NCI-H69 (cell line): ENCODE data around the gene ADGRG6.
"Not testable (repeated sequence)": the region's sequence is repeated elsewhere in the genome, so short reads cannot be mapped to it uniquely, and the experiment has no call there.

Experiments
- DNase-seq: peaks from one replicate; lab custom pipeline; 2025; lab: John Stamatoyannopoulos, UW

Gene ADGRG6

GRCh38 chr6:142446168-142446567 is 144.4 kb downstream of the ADGRG6 start:
- DNase-seq: no peak

DNA sequence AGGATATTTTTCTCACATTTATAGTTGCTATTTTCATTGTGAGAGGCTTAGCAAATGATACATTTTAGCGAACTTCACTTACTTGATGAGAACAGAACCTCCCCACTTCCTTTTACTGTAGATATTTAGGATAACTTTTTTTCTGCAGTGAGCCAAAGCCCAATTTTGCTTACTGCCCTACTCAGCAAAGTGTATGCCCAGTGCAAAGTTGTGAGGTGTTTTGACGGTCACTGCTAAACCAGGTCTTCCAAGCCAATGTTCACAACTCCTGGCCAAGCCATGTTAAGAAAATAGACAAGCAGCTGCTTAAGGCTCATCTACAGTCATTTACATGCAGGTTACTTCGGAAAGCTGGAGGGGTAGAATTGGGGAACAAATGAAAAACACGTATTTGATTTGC is 144.8 kb downstream of the ADGRG6 start:
- DNase-seq: no peak

DNA sequence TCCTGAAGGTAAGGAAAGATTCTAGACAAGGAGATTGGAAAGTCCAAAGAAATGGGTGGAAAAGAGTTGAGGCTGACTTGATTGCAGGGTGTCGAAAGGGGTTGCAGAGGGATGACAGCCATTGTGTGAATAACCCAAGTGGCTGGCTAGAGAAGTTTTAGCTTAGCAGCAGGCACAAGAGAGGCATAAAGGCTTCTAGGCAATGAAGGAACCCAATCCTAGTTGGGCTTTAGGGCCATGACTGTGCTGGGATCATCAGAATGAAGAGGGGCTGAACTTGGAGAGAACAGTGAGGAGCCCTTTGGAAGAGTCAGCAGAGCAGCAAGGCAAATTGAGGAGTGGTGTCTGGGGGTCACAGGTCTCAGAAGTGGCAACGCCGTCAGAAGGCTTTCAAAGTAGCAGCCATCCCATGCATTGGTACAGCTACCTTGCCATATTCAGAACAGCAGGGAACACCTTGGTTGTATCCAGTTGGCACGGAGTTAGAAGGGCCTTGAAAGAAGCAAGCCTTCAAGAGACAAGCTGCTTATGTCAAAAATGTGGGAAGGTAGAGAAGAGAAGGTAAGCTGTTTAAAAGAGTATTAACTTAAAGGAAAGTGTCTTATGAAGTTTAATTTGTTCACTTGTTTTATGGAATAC is 146.4 kb downstream of the ADGRG6 start:
- no peak for DNase-seq

- not testable (repeated sequence) for DNase-seq
These were observed 149.0 kb downstream of the ADGRG6 start for GRCh38 chr6:142450856-142451255.

- DNase-seq: no peak
These were observed 151.2 kb downstream of the ADGRG6 start for GRCh38 chr6:142452993-142453392.

DNA sequence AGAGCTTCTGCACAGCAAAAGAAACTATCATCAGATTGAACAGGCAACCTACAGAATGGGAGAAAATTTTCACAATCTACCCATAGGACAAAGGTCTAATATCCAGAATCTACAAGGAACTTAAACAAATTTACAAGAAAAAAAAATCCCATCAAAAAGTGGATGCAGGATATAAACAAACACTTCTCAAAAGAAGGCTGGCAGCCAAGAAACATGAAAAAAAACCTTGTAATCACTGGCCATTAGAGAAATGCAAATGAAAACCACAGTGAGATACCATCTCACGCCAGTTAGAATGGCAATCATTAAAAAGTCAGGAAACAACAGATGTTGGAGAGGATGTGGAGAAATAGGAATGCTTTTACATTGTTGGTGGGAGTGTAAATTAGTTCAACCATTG is 152.4 kb downstream of the ADGRG6 start:
- DNase-seq: not testable (repeated sequence)

GRCh38 chr6:142454848-142455247 is 153.0 kb downstream of the ADGRG6 start:
- not testable (repeated sequence) for DNase-seq

DNA sequence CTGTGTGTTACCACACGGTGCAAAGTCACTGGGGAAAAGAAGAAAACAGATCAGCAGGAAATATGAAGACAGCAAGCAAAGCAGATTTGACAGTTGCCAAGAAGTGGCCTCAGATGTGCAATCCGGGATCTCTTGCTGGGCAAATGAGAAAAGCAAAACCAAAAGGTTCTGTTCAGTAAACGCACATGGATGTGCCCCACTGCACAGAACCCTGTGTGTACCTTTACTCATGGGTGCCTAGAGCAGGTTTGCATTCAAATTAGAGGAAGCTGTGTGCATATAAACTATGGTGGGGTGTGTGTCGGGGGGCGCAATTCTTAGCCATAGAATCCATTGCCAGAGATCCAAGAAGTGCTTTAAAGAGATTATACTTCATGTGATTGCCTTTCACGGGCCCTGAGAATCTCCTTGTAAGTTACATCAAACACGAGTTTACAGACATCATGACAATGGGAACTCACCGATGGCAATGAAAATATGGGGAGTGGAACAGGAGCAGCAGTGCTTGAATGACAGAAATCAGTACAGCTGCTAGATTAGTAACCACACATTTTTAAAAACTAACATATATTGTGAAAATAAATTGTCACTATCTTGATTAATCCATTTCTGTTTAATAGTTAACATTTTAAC is 154.3 kb downstream of the ADGRG6 start:
- DNase-seq: no peak

GRCh38 chr6:142457638-142458406 is 156.0 kb downstream of the ADGRG6 start:
- DNase-seq: no peak

GRCh38 chr6:142458836-142459235 is 157.0 kb downstream of the ADGRG6 start:
- no peak for DNase-seq

DNA sequence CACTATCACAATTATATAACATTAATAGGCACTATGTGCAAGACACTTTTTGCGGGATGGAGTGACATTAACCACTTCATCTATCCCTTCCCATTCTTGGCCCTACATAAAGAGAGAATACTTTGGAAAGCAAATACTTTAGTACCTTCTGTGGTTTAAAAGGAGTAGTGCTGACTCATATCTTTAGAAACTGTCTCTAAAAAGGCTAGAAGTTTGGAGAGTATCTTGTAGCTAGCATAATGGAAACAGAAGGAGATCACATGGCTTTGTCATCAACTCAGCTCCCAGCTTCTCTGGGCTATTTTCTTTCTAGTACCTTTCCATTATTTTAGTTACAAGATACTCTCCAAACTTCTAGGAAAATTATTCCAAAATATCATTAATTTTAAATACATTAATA is 157.5 kb downstream of the ADGRG6 start:
- DNase-seq: no peak

GRCh38 chr6:142462260-142462659 is 160.5 kb downstream of the ADGRG6 start:
- DNase-seq: no peak

GRCh38 chr6:142463988-142464387 is 162.2 kb downstream of the ADGRG6 start:
- no peak for DNase-seq

- DNase-seq: no peak
These were observed 167.4 kb downstream of the ADGRG6 start for GRCh38 chr6:142469220-142469619.

DNA sequence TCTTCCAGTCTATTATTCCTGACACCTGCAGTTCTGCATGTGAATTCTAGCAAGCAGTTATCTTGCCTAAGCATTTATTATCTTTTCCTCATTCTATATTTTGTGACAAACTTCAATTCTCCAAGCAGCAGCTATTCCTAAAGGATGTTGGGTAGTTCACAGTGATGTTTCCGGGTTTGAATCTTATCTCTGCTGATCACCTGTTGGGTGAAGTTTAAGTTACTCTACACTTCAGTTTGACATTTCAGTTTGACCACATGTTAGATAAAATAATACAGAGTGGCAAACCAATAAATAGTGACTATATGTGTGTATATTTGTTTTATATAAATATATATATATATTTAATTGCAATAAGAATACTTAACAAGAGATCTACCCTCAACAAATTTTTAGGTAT is 168.6 kb downstream of the ADGRG6 start:
- no peak for DNase-seq

GRCh38 chr6:142474531-142475289 is 172.9 kb downstream of the ADGRG6 start:
- peak; percentile 73 for DNase-seq

- no peak for DNase-seq
These were observed 174.6 kb downstream of the ADGRG6 start for GRCh38 chr6:142476452-142476851.

GRCh38 chr6:142478117-142478516 is 176.3 kb downstream of the ADGRG6 start:
- DNase-seq: peak; percentile 25

- DNase-seq: no peak
These were observed 179.7 kb downstream of the ADGRG6 start for GRCh38 chr6:142481466-142481865.

DNA sequence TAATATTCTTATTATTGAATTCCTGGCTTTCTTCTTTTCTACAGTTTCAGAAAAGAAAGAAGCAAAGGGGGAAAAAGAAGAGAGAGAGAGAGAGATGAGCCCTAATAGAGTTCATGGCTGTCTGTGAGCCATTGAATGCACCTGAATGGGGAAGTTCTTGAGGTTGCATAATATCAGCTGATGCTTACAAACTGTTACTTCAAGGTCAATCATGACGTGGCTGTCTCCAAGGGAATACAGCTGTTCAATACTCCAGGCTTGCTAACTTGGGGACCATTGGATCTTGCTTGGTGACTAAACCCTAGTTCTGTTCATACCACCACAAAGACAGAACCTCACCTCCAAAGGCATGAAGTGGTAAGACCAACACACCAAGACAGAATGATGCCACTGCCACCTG is 180.4 kb downstream of the ADGRG6 start:
- no peak for DNase-seq

- DNase-seq: peak; percentile 69
These were observed 181.2 kb downstream of the ADGRG6 start for GRCh38 chr6:142482974-142483373.

DNA sequence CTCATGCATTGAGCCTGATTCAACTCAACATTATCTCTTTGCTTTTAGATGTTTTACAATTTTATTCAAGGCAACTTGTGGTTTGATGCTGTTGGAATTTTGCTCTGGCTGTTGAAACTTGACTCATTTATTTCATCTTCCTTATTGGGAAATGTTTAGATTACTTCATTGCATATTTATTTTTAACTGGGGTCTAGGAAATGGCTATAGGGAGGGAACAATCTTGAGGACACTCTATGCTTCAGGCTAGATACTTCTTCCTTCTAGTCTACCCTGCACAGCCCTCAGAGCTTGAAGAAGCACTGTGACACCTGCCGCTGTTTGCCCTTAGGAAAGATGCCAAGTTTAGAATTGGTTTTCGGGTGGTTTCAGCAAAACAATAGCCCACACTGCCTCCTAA is 183.4 kb downstream of the ADGRG6 start:
- peak; percentile 27 for DNase-seq
